Skeletal muscle satellite cell (primary cell): Measurements from ENCODE around the gene PREX1.

ENCODE experiments used
- H3K27me3 ChIP-seq: 2 replicates; pipeline ENCODE4 v1.7.0; 2013; ENCODE audit warnings: low read length; ENCODE audit not compliant: control insufficient read depth, insufficient read depth
- H3K36me3 ChIP-seq: 2 replicates; pipeline ENCODE4 v1.7.0; 2013; ENCODE audit warnings: mild to moderate bottlenecking, control low read depth, low read length; ENCODE audit not compliant: insufficient read depth
- H3K4me1 ChIP-seq: 2 replicates; pipeline ENCODE4 v1.7.0; 2013; ENCODE audit warnings: low read length; ENCODE audit not compliant: control insufficient read depth, insufficient read depth
- H3K4me2 ChIP-seq: 2 replicates; pipeline ENCODE4 v1.7.0; 2013; ENCODE audit warnings: mild to moderate bottlenecking, low read length
- H3K4me3 ChIP-seq: 2 replicates; pipeline ENCODE4 v1.7.0; 2013; ENCODE audit warnings: low read length
- H3K9ac ChIP-seq: 2 replicates; pipeline ENCODE4 v1.7.0; 2013; ENCODE audit warnings: mild to moderate bottlenecking, low read depth, low read length, moderate library complexity
- H3K9me3 ChIP-seq: replicated peaks from 2 replicates; pipeline ENCODE4 v1.7.0; 2013; ENCODE audit warnings: mild to moderate bottlenecking, control low read depth, low read length

The PREX1 gene

GRCh38 chr20:48626938-48627736 is 200.7 kb downstream of the PREX1 start:
- H3K9me3 ChIP-seq: no peaks in the 10 kb centered on the region
- H3K9ac ChIP-seq: no peak overlapping the region
- no peaks in the 10 kb centered on the region for H3K4me1 ChIP-seq
- no peaks in the 10 kb centered on the region for H3K27me3 ChIP-seq
- H3K4me3 ChIP-seq: no peak overlapping the region
- no peak overlapping the region for H3K4me2 ChIP-seq
- no peaks in the 10 kb centered on the region for H3K36me3 ChIP-seq

GRCh38 chr20:48626226-48626937 is 201.4 kb downstream of the PREX1 start:
- no peaks in the 10 kb centered on the region for H3K27me3 ChIP-seq
- peaks cover 3% of the 10 kb centered on the region for H3K4me1 ChIP-seq
- no peak overlapping the region for H3K4me3 ChIP-seq
- no peak overlapping the region for H3K9ac ChIP-seq
- H3K9me3 ChIP-seq: no peaks in the 10 kb centered on the region
- no peak overlapping the region for H3K4me2 ChIP-seq
- no peaks in the 10 kb centered on the region for H3K36me3 ChIP-seq

DNA sequence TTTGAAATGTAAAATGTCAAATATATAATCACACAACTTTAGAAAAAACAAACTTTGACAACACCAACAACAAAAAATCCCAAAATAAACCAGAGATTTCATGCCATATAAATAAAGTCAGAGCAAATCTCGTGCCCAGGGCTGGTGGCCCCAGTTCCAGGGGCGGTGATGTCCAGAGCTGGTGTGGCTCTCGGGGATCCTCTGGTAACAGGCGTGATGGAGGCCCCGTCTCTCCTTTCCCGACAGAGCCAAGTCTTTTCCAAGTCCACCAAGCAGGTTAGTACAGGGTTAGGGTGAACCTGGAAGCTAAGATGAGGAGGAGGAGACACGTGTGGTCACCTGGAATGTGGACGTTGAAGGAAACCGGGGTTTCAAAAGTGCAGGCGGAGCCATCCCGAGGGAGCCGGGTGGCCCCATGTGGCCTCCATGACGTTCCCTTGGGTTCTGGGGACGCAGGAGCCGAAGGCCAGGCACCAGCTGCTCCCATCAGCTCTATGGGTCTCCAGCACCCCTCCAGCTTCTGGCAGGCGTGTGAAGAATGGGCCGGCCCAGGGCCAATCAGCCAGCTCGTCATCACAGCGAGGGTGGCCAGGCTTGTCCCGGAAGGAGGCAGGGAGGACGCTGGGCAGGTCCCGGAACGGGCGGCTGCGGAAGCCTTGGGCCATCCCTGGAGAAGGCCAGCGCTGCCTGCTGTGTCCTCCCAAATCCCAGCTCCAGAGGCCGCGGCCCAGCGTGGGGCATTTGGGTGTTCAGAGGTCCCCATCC is 202.5 kb downstream of the PREX1 start:
- no peak overlapping the region for H3K9ac ChIP-seq
- no peak overlapping the region for H3K4me3 ChIP-seq
- H3K36me3 ChIP-seq: no peaks in the 10 kb centered on the region
- H3K4me1 ChIP-seq: peaks cover 7% of the 10 kb centered on the region
- H3K27me3 ChIP-seq: no peaks in the 10 kb centered on the region
- H3K9me3 ChIP-seq: no peaks in the 10 kb centered on the region
- no peak overlapping the region for H3K4me2 ChIP-seq

DNA sequence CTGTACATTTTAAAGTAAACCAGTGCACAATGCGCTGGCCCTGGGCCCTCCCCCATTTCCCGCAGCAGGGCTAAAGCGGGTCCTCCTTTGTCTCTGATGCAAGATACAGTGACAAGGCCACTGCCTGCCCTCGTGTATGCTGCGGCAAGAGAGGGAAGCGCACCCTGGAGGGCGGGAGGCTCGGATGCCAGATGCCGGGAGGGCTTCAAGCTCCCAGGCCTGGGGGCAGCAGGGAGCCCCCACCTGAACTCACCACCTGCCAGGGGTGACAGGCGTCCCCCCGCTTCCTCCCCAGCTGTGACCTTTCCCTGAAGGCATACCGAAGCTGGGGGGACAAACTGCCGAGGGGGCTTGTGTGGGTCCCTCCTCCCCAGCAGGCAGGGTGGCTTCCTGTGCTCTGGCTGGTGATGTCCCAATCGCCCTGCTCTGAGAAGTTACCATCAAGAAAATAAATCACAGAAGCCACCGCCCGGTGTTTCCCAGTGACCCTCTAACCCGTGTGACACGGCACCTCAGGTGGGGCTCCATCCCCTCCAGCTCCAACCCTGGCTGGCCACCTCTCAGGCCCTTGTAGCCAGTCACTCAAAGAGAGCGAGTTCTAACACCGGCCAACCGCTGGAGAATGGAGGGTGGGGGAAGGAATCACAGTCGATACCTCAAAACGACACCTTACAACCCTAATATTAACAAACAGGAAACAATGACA is 203.3 kb downstream of the PREX1 start:
- Histone ChIP-seq H3K4me1 (peaks cover 7% of the 10 kb centered on the region), H3K9ac (no peak overlapping the region), H3K4me2 (no peak overlapping the region), H3K9me3 (no peaks in the 10 kb centered on the region), H3K36me3 (no peaks in the 10 kb centered on the region), H3K4me3 (no peak overlapping the region), H3K27me3 (peaks cover 5% of the 10 kb centered on the region)

GRCh38 chr20:48623906-48624265 is 203.9 kb downstream of the PREX1 start:
- H3K4me2 ChIP-seq: no peak overlapping the region
- no peak overlapping the region for H3K4me3 ChIP-seq
- peaks cover 7% of the 10 kb centered on the region for H3K4me1 ChIP-seq
- no peak overlapping the region for H3K9ac ChIP-seq
- no peaks in the 10 kb centered on the region for H3K9me3 ChIP-seq
- peaks cover 11% of the 10 kb centered on the region for H3K27me3 ChIP-seq
- H3K36me3 ChIP-seq: no peaks in the 10 kb centered on the region

DNA sequence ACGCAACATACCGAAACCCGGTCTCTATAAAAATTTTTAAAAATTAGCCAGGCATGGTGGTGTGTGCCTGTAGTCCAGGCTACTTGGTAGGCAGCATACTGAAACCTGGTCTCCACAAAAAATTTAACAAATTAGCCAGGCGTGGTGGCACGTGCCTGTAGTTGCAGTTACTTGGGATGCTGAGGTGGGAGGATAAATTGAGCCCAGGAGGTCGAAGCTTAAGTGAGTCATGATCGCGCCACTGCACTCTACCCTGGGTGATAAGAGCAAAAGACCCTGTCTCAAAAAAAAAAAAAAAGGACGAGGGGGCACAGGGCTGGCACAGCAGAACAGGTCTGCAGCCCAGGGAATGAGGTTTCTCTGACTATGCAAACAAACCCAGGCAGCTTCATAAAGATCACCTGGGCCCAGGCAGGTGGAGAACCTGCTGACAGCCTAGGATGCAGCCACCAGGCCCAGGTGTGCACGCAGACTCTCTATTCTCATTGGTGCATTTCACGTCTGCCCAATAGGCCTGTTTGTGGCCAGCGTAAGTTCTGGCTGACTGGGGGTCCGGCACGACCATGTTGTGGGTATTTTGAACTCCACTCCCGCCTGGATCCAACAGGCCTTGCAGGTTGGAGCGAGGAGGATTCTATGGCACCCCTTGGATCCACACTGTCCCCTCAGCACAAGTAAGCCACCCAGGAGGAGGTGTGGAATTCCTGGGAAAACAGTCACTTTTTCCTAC is 204.5 kb downstream of the PREX1 start:
- Histone ChIP-seq H3K9me3 (no peaks in the 10 kb centered on the region), H3K4me1 (peaks cover 7% of the 10 kb centered on the region)

DNA sequence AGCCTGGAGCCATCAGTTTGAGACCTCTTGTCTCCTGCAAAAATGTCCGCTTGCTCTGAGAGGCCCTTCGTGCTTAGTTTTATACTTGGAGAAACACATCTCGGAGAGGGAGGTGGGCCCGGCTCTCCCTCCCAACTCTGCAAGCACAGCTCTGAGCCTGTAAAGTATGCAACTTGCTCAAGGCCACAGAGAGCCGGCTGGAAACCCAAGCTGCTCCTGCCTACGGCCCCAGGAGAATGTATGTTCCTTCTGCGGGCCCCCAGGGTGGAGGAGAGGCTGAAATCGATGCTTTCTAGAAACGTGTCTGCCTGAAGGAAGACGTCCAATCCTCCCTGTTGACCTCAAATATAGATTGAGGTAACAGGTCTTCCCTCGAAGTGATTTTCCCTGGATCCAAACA is 205.4 kb downstream of the PREX1 start:
- H3K4me2 ChIP-seq: no peak overlapping the region
- no peak overlapping the region for H3K4me3 ChIP-seq
- H3K9ac ChIP-seq: no peak overlapping the region
- peaks cover 7% of the 10 kb centered on the region for H3K4me1 ChIP-seq
- H3K27me3 ChIP-seq: peaks cover 25% of the 10 kb centered on the region
- H3K9me3 ChIP-seq: no peaks in the 10 kb centered on the region
- H3K36me3 ChIP-seq: no peaks in the 10 kb centered on the region

More for the DNA sequence above, 204.5 kb downstream of the PREX1 start:
- Histone ChIP-seq H3K9ac (no peak overlapping the region), H3K27me3 (peaks cover 16% of the 10 kb centered on the region), H3K4me3 (no peak overlapping the region), H3K36me3 (no peaks in the 10 kb centered on the region), H3K4me2 (no peak overlapping the region)

- Histone ChIP-seq H3K9me3 (no peaks in the 10 kb centered on the region), H3K36me3 (no peaks in the 10 kb centered on the region), H3K4me2 (peak overlapping the region; percentile 75), H3K9ac (peak overlapping the region; percentile 36), H3K27me3 (peaks cover 25% of the 10 kb centered on the region), H3K4me3 (no peak overlapping the region), H3K4me1 (peaks cover 7% of the 10 kb centered on the region)
Measured at GRCh38 chr20:48621376-48622078, 206.3 kb downstream of the PREX1 start.

- Histone ChIP-seq H3K9ac (peak overlapping the region; percentile 36), H3K4me3 (peak overlapping the region; percentile 39), H3K4me2 (peak overlapping the region; percentile 75), H3K9me3 (no peaks in the 10 kb centered on the region), H3K36me3 (no peaks in the 10 kb centered on the region), H3K27me3 (peaks cover 32% of the 10 kb centered on the region), H3K4me1 (peaks cover 7% of the 10 kb centered on the region)
Measured at GRCh38 chr20:48620507-48621375, 207.1 kb downstream of the PREX1 start.

- H3K27me3 ChIP-seq: peaks cover 32% of the 10 kb centered on the region
- no peak overlapping the region for H3K4me3 ChIP-seq
Measured at GRCh38 chr20:48620154-48620506, 207.7 kb downstream of the PREX1 start.

More at GRCh38 chr20:48620154-48620506, 207.7 kb downstream of the PREX1 start:
- Histone ChIP-seq H3K36me3 (no peaks in the 10 kb centered on the region), H3K4me2 (no peak overlapping the region), H3K4me1 (peaks cover 7% of the 10 kb centered on the region), H3K9me3 (no peaks in the 10 kb centered on the region), H3K9ac (no peak overlapping the region)
